GM13976 (cell line): ENCODE data around the gene AFG3L2.

ENCODE experiments used
- DNase-seq: peaks from one replicate; pipeline ENCODE4 v3.0.0; 2012; ENCODE audit warnings: low spot score
- in situ Hi-C: fragments of 300-500 bp; cut with MboI; formaldehyde crosslinking; loops from one replicate; pipeline ENCODE4 v1.12.0; 2022; ENCODE audit warnings: low sequenced_read_pairs, mixed read lengths, inconsistent platforms; ENCODE audit not compliant: unreplicated experiment
- TF ChIP-seq, protein P1 (sequence below): IDR thresholded peaks from 2 replicates; pipeline ENCODE4 v1.5.1; 2012; ENCODE audit warnings: borderline replicate concordance, mild to moderate bottlenecking; ENCODE audit not compliant: insufficient read depth; ENCODE audit errors: extremely low read depth, missing control alignments, control extremely low read depth

AFG3L2 gene

DNA sequence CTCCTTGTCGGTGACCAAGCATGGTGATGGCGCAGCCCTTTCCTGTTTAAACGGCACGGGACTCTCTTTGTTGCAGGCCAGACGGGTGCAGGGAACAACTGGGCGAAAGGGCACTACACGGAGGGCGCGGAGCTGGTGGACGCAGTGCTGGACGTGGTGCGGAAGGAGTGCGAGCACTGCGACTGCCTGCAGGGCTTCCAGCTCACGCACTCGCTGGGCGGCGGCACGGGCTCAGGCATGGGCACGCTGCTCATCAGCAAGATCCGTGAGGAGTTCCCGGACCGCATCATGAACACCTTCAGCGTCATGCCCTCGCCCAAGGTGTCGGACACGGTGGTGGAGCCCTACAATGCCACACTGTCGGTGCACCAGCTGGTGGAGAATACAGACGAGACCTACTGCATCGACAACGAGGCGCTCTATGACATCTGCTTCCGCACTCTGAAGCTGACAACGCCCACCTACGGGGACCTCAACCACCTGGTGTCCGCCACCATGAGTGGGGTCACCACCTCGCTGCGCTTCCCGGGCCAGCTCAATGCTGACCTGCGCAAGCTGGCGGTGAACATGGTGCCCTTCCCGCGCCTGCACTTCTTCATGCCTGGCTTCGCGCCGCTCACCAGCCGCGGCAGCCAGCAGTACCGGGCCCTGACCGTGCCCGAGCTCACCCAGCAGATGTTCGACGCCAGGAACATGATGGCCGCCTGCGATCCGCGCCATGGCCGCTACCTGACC is 51.9 kb downstream of the AFG3L2 start:
- no peak for DNase-seq
- TF ChIP-seq, protein P1, sequence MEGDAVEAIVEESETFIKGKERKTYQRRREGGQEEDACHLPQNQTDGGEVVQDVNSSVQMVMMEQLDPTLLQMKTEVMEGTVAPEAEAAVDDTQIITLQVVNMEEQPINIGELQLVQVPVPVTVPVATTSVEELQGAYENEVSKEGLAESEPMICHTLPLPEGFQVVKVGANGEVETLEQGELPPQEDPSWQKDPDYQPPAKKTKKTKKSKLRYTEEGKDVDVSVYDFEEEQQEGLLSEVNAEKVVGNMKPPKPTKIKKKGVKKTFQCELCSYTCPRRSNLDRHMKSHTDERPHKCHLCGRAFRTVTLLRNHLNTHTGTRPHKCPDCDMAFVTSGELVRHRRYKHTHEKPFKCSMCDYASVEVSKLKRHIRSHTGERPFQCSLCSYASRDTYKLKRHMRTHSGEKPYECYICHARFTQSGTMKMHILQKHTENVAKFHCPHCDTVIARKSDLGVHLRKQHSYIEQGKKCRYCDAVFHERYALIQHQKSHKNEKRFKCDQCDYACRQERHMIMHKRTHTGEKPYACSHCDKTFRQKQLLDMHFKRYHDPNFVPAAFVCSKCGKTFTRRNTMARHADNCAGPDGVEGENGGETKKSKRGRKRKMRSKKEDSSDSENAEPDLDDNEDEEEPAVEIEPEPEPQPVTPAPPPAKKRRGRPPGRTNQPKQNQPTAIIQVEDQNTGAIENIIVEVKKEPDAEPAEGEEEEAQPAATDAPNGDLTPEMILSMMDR, result no peak
- in situ Hi-C loops, result no loop called here

DNA sequence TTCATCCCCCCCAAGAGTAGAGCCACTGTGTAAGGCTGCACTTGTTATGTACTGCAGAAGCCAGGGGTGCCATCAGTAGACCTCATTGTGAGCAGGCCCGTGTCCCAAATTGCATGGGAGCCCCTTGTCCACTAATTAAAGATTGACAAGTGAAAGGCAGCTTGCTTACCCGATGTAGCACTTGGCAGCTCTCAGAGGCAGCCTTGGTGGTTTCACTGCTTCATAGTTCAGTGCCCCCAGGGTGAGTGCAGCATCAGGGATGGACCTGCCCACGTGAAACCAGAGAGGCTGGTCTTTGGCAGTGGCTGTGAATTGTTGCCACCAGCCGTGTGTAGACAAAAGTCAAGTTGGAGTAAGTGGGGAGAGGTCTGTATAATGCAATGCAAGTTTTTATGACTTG is 55.7 kb downstream of the AFG3L2 start:
- DNase-seq, result no peak
- in situ Hi-C loops, result no loop called here

DNA sequence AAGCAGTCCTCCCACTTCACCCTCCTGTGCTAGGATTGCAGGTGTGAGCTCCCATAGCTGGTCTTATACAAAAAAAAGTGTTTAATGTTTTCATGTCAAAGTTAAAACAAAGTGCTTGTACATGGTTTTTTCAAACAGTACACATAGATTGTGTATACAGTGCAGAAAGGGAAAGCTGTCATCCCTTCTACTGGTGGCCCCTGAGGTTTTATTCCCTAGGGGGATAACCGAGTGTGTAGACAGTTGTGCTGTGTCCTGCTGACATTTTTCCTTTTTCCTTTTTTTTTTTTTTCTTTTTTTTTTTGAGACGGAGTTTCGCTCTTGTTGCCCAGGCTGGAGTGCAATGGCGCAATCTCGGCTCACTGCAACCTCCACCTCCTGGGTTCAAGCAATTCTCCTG is 58.2 kb downstream of the AFG3L2 start:
- TF ChIP-seq, protein P1, result no peak
- in situ Hi-C loops, result no loop called here
- DNase-seq, result no peak

More for the DNA sequence above, 55.7 kb downstream of the AFG3L2 start:
- TF ChIP-seq, protein P1, result no peak

DNA sequence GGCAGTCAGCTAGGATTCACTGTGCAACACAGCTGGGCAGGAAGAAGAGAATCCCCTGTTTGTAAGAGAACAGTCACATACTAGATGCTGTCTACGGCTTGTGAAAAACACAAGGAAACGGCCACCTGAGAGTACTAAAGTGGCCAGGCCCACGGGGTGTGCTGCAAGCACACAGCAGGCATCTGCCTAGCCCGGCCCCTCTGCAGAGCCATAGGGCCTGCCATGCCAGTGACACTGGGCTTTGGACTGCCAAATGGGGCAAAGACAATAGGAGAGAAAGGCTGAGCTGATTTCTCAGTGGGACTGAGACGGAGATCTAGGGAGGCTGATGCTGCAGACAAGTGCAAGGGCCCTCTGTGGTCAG is 58.7 kb downstream of the AFG3L2 start:
- TF ChIP-seq, protein P1, result no peak
- in situ Hi-C loops, result no loop called here
- no peak for DNase-seq

DNA sequence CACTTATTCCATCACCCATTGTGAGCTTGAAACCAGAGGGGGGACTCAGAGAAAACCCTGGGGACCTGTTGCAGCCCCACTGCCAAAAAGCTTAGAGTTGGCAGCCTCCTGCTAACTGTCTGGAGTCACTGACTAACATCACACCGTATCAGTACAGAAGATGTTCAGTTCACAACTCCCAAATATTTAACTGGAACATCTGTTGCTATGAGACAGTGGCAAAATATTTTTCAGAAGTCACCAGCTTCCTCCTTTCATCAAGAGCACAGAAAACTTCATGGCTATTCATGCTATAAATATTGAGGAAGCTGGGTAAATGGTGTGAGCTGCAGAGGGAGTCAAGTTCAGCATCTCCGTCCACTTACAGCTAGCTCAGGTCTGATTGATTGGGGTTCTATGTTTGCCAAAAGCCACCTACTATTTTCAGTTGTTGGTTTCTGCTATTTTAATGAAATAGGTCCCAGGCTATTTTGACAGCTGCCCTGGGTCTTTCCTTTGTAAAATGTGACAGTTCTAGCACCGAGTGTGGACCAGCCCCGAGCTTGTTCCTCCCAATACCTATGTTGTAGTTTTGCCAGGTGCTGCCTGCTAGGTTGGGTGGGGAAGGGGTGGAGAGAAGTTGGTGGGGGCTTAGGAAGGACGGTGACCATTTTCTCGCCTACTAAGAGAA is 59.2 kb downstream of the AFG3L2 start:
- in situ Hi-C loops, result no loop called here
- TF ChIP-seq, protein P1, result no peak
- no peak for DNase-seq

DNA sequence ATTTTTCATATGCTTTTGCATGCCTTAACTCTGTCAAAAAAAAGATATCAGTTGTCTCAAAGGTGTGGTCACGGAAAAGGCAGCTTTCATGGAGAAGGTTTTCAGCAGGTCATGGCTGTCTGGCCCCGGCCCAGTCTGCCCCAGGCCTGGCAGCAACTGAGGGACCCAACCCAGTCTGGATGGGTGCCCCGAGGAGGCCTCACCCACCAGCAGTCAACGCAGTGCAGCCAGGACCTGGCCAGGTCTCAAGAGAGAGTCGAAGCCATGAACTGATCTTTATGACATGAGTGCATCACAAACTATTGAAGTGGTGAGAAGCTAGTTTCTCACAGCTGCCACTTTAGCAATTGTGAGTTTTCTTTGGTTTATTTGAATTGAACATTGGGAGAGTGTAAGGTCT is 61.1 kb downstream of the AFG3L2 start:
- TF ChIP-seq, protein P1, result no peak
- in situ Hi-C loops, result no loop called here
- DNase-seq, result no peak
